Measurements from ENCODE around the gene PGM1.

Gene PGM1

DNA sequence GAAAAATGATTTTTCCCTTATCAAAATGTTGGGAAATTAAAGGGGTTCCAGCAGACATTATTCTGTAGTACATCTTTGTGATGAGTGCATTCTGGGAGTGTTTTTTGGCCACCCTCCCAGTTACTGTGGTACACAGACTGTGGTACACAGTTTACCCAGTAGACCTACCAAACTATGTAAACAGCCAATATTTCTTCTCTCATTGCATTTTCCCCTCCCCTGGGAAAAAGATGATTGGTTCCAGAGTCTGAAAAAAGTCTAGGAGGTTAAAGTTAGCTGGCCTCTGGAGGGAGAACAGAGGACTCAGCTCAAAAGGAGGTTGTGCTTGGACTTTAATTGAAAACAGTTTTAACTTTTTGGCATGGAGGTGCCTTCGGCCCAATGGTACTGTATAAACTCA lies 42.5 kb downstream of the PGM1 start:
- no peak for DNase-seq

DNA sequence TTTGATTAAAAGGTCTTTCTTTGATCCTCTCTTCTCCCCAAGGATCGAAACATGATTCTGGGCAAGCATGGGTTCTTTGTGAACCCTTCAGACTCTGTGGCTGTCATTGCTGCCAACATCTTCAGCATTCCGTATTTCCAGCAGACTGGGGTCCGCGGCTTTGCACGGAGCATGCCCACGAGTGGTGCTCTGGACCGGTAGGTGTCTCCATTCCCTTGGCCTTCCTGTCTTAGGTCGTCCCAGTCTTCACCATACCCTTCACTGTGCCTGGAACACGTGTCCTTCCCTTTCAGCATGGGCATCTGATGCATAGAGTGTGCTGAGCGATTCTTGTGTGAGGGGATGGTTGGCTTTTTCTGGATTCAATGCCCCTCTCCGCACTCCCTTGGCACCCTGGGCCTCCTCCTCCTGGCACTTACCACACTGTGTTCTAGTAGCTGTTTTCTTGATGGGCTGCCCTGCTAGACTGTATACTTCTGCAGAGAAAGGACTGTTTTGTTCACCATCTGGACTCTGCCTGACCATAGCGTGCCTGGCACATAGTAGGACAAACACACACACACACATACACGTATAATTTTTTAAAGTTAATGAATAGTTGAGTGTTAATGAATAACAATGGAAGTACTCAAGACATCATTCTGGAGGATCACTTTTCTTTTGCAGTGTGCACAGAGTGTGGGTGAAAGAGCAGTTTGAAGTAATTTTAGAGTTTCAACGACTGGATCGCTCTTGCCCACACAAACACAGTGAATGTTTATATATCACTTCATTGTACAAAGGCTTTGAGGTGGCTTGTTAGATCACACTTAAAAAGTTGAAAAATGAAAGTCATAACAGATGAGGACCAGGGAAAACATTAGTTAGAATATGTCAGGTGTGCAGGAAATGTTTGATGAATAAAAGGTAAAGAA lies 43.2 kb downstream of the PGM1 start:
- DNase-seq = no peak

DNA sequence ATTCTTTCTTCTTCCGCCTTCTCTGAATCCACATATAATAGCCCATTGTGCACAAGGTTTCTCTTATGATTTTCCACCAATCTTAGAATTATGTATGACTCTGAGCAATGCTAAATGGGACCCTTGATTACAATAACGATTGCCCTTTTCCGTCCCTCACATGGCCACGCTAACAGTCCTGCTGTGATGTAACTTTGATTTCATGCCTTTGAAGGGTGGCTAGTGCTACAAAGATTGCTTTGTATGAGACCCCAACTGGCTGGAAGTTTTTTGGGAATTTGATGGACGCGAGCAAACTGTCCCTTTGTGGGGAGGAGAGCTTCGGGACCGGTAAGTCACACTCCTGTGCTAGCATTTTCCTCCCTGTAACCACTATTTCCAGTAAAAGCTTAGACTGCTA lies 45.3 kb downstream of the PGM1 start:
- DNase-seq = no peak

DNA sequence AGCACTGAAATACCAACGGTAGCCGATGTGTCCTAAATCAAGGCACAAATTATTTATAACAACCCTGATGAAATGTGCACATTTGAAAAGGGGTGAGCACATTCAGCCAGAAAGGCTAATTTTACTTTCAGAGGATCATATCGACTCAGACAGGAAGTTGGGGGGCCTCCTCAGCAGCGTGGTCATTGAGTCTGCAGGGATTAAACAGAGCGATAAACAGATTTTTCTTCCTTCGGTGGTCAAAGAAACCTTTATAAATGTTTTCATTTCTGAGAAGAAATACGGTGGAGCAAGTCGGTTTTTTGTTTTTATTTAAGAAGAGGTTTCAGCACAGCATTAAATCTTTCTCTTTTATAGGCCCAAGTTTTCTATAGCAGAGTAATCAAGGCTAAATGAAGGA lies 45.7 kb downstream of the PGM1 start:
- DNase-seq = no peak

DNA sequence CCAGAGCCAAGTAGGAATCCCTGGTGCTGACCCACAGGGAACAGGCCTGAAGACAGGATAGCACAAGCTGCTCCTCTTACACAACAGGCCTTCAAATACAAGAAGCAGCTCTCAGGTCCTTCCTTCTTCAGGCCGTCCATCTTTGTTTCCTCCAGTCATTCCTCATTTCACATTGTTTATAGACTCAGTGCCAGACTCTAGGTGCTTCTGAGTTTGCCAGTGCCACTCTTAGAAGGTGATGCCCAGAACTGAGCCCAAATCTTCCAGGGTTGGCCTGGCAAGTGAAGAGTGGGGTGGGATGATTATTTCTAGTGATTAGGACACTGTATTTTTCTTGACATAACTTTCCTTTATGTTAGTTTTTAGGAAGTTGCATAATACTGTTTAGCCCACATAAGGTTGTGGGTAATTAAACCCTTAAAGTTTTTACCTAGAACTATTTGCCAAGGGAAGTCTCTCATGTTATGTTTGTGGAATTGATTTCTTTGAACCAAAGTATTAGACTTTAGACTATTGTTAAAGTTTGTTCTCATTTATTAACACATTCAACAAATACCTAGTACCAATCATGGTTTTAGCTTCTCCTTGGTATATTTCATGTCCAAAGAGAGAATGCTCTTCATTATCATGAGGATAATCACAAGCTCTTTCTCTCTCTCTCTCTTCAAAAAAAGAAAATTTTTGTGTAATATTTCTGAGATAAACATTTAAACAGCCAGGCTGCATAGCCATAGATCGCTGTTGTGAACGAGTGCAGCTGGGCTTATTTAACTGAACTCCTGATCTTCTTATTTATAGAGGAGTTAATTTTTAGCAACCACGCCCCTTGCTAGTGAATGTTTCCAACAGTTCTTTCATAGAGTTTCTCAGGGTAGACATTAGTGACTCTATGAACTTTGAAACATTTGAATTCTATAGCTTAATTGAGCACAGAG lies 47.7 kb downstream of the PGM1 start:
- no peak for DNase-seq

DNA sequence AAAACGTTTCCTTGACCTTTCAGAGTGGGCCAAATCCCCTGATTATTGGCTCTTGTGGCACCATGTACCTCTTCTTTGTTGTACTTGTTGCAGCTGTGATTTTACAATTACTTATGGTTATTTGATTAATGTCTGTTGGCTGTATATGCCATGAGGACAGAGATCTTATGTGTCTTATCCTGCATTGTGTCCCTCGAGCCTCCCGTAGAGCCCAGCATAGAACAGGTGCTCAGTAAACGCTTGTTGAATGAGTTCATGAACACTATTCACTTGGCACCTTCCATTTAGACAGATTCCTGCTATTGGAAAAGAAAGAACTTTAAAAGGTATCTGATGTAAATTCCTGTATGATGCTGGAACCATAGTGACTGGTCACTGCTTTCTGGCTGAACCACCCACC lies 48.4 kb downstream of the PGM1 start:
- no peak for DNase-seq

DNA sequence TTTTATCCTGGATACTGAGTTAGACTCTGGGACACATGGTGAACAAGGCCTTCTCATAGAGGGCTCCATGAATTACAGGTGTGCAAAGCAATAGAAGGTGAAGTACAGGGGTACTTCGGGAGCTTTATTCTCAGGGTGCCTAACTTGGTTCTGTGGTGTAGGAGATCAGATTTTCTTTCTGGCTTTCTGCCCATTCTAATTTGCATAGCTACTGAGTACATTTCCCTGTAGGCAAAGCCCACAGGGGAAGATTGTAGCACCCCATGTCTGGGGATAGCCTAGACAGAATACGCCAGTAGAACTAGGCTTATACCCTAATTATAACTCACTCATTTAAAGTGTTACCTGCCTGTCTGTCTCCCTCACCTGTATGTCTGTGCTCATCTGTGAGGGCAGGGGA lies 49.7 kb downstream of the PGM1 start:
- no peak for DNase-seq

DNA sequence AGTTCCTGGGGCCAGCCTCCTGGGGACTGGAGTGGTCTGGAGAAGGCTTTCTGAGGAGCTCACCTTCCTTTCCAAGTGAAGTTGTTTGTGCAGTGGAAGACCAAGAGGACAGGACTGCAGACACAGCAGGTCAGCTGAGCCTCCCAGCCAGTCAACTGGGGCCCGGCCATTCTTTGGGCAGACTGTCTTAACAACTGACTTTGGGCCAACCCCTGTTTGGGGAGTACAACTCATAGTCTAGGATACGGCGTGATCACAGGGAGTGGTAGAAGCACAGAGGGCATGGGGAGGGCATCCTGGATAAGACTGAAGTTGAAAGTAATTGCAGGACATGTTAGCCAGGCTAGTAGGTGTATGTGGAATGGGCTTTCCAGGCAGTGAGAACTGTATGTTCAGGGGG lies 50.3 kb downstream of the PGM1 start:
- no peak for DNase-seq

DNA sequence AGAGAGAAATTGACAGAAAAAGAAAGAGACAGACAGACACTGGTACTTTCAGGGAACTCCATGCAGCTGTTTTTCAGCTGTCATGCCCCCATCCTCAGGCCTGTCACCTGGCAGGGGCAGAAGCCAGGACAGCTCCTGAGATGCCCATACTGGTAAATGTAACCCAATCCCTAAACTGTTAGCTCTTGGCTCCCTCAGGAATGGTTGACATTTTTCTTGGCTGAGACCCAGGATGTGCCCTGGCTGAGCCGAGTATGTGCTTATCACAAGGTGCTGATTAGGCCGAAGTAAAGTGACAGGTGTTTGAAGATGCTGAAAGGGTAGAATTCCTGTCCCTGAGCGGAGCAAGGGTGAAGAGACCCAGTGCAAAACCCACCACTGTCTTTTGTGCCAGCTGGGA lies 50.7 kb downstream of the PGM1 start:
- DNase-seq = no peak

DNA sequence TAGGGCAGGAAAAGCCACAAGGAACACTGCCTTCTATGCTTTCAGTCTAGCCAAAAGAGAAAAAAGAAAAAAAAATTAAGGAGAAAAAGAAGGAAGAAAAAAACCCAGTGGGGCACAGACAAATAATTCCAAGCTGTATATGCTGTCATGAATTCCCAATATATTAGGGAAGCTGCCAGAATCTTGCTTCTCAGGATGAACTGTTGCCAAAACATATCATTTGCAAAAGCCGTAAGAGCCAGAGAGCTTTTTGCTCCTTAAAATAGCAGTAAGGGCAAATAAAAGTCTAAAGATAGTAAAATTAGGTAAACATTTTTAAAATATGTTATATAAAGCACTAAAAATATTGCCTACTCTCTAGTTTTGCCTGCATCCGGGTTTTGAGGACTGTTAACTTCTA lies 52.1 kb downstream of the PGM1 start:
- no peak for DNase-seq

DNA sequence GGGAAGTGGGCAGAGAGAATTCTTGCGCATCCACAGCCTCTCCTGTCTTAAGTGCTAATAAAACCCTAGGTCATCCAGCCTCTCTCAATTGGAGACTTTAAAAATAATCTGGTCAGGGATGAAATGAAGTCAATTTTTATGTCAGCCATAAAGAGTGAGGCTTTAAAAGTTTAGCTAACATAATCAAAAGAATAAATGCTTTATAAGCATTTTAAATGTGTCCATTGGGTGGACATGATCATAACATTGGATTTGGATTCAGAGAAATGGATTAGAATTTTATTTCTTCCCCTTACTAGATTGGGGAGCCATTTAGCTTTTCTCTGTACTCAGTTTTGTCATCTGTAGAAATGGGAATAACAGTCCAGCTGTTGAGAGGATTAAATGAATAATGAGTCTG lies 55.5 kb downstream of the PGM1 start:
- DNase-seq = no peak

DNA sequence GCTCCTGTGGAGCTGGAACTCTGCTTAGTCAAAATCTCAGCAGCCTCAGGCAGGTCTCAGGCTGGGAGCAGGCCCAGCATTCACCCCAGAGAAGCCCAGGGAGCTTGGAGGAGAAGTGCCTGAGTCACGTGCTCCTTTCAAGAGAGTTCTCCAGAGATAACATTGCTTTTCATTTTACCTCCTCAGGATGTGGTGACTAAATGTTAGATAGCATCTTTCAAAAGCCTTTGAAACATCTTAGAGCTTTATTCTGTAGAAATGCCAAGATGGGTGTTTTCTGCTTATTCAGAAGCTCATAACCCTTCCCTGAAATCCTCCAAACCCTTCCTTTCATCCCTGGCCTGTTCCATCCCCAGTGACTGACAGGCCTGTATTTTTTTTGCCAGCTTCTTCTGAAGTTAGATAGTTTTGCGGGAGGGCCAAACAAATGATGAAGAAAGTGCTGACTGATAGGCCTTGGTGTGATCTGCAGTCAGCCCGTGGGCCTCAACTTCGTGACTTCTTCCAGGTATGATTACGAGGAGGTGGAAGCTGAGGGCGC lies 58.0 kb downstream of the PGM1 start:
- DNase-seq = peak; percentile 21

DNA sequence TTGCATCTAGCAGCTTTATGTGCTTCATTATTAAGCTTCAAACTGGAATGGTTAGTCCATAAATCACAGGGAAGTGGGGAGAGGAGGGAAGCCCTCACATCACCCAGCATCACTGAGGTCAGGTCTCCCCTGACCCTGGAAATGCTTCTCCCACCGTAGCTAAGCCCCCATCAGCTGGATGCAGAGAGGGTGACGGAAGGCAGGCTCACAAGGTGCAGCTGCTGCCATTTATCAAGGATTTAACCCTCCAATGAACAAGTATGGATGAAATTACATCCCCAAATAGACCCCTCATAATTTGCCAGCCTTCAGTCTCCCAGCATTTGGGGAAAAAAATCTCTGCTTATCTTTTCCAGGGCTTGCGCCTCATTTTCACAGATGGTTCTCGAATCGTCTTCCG lies 60.8 kb downstream of the PGM1 start:
- no peak for DNase-seq

DNA sequence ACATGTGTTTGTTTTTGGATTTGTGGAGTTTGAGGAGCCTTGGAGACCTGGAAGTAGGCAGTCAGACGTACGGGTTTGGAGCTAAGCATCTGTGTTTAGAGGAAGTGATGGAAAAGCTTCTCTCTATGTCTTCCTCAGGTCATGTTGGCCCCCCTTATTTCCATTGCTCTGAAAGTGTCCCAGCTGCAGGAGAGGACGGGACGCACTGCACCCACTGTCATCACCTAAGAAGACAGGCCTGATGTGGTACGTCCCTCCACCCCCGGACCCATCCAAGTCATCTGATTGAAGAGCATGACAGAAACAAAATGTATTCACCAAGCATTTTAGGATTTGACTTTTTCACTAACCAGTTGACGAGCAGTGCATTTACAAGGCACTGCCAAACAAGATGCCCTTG lies 66.2 kb downstream of the PGM1 start:
- DNase-seq = no peak

DNA sequence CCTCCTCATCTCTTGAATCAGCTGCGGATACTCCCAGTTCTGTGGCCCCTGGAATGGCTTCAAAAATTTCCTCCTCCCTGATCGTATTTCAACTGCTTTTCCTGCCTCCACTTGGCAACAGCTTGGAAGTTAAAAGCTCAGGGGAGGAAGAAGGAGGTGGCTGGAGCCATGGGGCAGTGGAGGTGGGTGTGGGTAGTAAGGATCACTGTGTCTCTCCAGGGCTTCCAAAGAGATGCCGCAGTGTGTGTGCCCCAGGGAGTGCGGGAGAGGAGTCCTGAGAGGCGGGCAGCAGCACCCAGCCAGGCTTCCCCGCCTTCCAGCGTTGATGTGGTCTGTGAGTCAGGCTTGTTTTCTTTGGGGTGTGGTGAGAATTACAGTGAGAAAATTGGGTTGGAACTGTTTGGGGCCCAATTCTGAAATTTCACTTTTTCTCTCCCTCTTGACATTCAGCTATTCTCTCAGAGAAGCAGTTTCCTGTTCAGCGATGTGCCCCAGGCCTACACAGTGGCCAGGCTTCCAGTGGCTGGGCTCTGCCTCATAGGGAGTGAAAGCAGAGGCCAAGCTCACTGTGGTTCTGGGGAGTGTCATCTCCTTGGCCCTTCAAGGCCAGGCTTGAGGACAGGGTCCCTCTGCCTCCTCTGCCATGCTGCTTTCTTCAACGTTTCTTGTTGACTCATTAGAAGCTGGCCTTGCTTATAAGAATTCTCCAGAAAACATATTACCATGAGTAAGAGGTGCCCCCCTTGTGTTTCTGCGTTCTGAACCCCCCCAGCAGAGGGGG lies 69.0 kb downstream of the PGM1 start:
- DNase-seq = no peak

DNA sequence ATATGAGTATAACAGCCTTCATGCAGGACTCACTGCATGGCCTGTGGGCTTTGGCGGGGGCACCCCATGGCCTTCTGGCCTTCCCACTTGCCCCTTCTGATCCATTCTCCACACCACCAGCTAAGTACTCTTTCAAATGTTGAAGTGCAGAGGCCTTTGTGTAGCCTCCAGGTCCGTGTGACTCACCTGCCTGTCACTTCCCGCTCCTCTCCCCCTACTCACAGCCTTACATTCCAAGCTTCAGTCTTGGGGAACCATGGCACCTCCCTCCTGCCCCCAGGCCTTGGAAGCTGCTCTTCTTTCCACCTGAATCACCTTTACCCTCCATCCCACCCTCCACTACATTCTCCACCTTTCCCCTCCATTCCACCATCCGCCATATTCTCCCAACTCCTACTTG lies 69.6 kb downstream of the PGM1 start:
- no peak for DNase-seq

DNA sequence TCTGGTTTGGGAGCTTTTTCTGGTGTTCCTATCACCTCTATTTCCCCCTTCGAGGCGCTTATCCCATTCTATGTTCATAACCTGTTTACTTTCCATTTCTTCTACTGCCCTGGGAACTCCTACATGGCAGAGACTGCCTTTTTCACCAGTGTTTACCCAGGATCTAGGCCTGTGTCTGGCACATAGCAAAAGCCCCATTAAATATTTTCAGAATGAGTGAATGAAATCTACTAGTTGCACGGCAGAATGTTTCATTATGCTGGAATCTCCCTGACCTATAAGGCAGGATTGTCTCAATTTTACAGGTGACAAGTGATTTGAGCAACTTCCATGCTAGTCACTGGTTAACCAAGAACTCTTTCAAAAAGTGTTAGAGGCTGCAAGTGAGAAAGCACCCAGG lies 70.1 kb downstream of the PGM1 start:
- no peak for DNase-seq

DNA sequence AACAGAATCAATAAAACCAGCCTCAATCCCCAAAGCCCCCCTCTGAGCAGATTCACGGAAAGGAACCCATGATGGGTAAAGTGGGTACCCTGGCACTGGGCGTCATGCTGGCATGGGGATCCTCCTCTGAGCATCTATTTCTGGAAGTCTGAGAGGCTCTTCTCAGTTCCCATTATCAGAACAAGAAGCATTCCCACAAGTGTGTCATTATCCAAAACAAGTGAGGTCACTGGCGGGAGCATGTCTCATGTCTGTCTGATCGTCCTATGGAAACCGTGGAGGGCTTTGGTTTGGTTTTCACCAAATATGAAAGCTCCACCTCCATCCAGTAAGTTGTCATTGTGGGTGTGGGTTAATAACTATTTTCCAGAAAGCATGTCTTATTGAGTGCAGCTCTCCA lies 70.7 kb downstream of the PGM1 start:
- no peak for DNase-seq

DNA sequence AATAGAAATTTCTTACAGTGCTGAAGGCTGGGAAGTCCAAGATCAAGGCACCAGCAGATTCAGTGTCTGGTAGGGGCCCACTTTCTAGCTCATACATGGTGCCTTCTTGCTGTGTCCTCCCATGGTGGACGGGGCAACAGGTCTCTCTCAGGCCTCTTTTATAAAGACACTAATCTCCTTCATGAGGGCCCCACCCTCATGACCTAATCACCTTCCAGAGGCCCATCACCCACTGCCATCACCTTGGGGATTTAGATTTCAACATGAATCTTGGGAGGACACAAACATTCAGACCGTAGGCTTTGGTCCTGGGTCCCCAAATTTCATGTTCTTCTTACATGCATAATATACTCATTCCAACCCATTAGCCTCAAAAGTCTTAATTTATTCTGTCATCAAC lies 71.5 kb downstream of the PGM1 start:
- DNase-seq = no peak

DNA sequence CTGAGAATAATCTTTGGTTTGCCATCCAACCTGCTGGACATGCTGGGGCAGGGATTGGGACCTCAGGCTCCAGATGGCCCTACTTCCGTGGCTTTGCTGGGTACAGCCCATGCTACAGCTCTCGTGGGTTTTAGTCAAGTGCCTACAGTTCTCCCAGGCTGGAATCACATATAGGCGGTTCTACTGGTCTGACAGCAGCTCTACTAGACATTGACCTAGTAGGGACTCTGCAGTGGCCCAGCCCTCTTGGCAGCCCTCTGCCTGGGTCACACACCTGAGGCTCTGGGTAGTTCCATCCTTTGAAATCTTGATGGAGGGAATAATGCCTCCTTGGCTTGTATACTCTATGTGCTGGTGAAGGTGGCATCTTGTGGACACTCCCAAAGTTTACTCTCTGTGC lies 72.2 kb downstream of the PGM1 start:
- no peak for DNase-seq

DNA sequence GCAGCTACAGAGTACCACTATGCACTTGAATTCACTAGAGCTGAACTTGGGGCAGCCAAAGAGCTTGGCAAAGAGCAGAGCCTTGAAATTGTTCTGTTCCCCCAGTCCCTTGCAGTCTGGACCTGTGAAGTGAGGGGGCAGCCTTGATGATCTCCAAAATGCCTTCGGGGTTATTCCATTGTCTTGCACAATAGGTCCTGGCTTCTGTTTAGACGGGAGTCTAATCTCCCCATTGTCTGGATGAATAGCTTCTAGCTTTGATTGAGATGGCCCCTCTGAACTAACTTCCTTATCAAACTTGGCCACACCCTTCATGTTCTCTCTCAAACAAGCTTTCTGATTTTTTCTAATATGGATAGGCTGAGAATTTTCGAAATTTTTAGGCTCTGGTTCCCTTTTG lies 72.6 kb downstream of the PGM1 start:
- DNase-seq = no peak

DNA sequence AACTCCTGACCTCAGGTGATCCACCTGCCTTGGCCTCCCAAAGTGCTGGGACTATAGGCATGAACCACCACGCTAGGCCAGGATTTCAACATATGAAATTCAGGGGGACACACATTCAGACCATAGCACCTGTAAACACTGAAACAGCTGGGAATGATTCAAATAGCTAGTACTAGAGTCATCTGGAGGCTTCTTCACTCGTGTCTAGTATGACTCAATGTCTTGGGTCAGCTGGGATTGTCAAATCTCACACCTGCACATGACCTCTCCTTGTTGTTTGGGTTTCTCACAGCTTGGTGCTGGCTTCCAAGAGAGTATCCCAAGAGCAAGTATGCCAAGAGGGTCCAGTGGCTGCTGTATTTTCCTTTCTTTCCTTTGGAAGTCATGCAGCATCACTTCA lies 75.1 kb downstream of the PGM1 start:
- DNase-seq = no peak

Data from activated CD4-positive, alpha-beta T cell treated with anti-CD3 and anti-CD28 coated beads, Interleukin-2, Interleukin-6, amounts not matched to agents 100 ng/mL and 50 ng/mL, durations not matched to agents 16 hours and 8 hours (primary cell).